HG03354 (cell line): ENCODE results near the gene RHEB.

Experiments
- ATAC-seq: cut with Tn5 transposase; IDR thresholded peaks from one replicate; pipeline ENCODE4 v1.9.1; 2021; ENCODE audit warnings: mild to moderate bottlenecking; ENCODE audit not compliant: unreplicated experiment, poor library complexity, severe bottlenecking

The RHEB gene

DNA sequence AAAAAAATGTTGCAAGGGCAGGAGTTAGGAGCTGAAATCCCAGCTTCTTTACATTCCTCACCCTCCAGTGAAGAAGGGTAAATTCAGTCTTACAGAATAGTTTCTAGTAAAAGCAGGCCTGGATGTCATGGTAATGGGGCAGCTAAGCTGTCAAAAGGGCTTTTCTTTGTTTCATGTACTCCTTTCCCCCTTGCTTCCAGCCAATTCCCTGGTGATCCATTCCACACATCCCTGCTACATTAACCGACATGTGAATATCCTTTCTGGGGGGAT lies 36.0 kb downstream of the RHEB start:
- ATAC-seq: no peak

DNA sequence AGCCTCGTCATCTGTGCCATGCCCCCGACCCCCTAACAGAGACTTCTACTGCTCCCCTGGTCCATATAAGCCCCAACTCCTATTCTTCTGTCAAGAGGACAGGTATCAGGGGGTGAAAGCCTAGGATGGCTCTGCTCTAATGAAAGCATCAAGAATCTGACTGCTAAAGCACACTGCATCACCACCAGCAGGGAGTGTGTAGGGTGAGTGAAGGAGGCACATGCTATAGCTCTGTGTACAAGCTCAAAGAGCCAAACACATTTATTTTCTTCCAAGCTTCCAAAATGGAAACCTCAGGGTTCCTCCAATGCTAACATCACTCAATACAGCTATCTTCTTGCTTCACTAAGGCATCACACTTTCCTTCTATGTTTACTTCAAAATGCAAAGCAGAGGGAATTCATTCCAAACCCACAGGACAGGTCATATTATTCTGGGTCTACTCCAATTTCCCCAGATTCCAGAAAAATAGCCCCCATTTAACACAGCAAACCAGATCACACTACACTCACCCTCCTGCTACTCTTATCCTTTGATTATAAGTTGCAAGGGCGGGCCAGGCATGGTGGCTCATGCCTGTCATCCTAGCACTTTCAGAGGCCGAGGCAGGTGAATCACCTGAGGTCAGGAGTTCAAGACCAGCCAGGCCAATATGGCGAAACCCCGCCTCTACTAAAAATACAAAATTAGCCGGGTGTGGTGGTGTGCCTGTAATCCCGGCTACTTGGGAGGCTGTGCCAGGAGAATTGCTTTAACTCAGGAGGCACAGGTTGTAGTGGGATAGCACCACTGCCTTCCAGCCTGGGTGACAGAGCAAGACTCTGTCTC lies 36.6 kb downstream of the RHEB start:
- ATAC-seq: no peak

DNA sequence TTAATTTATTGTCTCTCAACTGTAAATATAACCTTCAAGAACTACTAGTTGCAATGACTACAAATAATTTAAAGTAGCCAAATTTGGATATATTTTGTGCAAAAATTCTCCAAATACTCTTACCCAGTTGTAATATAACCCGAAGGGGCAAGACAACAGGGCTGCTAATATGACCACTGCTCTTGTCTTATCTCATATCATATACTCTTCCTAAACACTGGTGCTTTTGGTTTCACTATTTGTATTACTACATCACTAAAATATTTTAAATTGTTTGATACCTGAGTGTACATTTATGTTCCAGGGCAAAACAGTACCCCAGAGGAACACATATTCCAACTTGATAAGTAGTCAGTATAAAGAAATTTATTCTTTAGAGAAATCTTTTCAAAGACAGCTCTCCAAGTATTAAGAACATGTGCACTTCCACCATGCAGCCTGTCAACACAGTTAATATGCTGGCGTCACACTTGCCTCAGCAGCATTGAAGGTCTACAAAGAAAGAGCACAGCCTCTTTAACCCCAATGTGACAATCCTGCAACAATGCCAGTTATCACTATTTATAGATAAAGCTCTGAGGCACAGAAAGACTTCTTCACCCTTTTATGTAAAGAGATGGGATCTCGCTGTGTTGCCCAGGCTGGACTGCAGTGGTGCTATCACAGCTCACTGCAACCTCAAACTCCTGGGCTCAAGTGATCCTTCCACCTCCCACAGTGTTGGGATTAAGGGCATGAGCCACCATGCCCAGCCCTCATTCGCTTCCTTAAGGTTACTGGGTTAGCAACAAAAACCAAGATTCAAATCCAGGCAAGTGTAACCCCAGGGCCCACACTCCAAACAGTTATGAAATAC lies 37.8 kb downstream of the RHEB start:
- ATAC-seq: no peak

DNA sequence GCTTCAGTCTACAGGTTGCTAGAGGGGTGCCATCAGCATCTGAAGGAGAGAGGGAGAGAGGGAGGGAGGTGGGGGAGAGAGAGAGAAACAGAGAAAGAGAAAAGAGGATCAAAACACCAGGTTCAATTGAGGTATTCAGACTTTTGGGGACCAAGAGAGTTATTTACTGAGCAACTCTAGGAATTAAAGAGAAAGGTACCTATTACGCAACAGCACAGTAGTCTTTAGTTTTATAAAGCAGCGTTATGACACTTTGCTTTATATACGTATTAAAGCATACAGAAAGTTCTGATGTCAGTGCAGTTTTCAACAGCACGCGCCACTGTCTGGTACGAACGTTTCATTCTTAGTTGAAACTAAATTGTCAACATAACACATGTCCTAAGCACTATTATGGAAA lies 41.8 kb downstream of the RHEB start:
- no peak for ATAC-seq

DNA sequence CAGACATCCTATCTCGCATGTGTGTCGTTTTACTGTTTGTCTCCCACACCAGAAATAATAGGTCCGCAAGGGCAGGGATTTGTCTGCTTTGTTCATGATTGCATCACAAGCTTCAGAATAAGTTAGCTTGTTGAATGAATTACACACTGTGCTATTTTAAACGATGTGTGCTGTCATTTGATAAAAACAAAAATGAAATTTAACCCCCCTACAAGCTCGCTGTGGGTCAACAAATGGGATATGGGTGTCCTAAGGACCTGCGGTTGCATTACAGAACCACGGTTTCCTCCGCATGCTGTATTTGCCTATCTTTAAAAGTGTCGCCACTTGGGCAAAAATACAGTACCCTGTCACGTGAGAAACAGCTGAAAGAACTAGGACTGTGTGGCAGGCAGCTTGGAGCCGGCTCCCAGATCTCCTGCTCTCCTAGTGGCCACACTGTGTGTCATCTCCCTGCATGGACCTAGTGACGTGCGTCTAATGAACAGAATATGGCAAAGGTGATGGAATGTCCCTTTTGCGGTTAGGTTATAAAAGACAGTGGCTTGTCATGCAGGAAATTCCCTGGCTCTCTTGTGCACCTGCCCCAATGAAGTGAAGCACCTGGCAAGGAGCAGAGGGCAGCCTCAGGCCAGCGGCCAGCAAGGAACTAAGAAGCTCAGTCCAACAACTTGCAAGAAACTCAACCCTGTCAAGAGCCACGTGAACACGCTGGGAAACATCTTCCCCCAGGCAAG lies 46.9 kb downstream of the RHEB start:
- peak; percentile 43 for ATAC-seq

DNA sequence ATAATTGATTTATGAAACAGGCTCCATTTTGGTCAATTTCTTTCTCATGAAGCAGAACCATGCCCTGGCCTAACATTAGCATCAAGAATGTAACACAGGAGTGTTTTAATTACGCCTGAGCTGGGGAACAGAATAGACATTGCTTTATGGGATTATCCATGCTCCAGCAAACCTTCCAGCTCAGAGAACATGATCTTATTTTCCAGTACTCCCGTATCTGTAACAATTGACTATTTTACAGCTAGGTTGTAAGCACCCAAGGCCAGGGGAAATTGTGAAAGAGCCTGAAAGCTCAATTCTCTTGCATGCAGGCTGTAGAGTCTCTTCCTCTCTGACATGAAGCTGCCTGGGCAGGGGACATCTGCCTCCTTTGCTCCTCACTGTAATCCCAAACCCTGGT lies 49.0 kb downstream of the RHEB start:
- no peak for ATAC-seq

DNA sequence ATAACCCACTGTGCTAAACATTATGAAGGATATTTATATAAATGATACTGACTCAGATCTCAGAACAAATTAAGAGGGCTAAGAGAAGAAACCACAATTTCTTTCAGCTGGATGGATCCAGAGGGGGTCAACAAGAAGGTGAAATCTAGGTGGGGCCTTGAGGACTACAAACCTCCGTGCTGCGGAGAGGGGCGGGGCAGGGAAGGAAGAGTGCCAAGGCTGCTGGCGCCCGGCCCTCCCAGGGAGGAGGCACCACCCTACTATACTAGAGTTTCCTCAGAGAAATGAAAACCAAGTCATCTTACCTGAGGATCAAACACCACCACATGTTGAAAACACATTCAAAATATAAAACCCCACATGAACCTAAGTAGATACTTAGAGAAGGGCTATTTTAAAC lies 50.4 kb downstream of the RHEB start:
- no peak for ATAC-seq

DNA sequence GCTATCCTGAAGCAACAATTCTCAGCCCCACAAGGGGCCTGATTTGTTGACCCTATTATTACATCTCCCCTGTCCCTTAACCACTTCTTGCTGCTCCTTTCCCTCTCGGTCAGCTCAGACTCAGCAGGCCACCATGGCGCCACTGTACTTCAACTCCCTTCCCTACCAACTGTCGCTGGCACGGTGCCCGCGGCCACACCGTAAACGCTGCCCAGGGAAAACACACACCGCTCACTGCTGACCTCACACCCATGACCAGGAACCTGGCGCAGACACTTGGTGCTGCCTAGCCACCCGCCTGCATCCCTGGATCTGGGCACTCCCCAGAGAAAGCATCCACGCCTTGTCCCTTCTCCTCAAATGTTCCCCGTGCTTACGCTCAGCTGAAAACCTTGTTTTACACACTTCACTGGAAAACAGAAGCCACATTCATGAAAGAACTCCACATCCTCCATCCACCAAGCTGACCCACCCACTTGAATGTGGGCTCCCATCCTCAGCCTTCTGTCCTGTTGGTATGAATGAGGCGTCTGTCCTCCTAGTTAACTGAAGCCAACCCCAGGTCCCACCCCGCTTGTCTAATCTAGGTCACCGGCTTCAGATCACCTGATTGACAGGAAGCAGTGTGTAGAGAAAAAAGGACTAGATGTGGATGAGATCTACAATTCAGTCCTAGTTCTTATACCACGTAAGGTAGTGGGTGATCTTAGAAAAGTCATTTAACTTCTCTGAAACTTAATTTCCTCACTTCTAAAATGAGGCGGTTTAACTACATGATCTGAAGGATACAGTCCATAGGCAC lies 51.3 kb downstream of the RHEB start:
- ATAC-seq: no peak

DNA sequence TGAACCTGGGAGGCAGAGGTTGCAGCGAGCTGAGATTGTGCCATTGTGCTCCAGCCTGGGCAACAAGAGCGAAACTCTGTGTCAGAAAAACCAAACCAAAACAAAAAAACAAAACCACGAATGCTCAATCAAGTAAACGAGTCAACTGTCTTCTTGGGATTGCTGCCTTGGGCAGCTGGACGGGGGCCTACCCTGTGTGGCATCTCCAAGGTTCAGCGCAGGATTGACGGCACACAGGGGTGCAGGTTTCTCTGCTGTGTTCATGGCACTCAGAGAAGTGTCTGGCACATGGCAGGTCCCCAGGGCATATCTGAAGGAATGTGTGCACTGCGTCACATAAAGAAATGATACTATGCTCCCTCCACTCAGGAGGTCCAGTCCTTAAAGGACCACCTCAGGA lies 54.5 kb downstream of the RHEB start:
- ATAC-seq: no peak

DNA sequence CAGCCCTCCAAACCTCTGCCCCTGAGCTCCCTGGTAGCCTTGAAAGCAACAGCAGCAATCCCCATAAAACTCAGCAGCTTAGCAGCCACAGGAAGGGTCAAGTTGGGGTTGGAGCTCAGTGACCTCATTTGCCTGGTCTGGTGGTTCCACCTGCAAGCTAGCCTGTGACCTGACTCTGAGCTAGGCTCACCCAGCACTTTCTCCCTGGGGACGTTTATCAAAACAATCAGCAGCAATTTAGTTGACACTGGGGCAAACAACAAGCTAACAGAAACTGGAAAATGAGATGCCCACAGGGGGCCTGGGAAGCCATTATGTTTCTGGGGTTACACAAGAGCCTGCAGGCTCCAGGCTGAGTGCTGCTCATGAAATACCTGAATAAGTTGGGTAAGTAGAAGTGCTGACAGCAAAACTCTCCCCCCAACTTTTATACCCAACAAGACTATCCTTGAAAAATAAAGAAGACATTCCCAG lies 57.4 kb downstream of the RHEB start:
- ATAC-seq: no peak

DNA sequence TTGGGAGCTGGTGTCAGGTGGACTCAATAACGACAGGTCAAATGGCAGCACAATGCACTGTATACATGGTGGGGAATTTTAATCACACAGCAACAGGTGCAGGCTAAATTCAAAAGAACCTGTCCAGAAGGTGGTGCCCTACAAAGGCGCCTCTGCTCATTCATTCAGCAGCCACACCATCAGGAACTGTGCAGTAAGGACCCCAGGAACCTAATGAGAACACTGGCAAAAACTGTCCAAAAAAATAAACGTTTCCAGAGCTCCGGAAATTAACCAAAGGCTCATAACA lies 57.8 kb downstream of the RHEB start:
- no peak for ATAC-seq

DNA sequence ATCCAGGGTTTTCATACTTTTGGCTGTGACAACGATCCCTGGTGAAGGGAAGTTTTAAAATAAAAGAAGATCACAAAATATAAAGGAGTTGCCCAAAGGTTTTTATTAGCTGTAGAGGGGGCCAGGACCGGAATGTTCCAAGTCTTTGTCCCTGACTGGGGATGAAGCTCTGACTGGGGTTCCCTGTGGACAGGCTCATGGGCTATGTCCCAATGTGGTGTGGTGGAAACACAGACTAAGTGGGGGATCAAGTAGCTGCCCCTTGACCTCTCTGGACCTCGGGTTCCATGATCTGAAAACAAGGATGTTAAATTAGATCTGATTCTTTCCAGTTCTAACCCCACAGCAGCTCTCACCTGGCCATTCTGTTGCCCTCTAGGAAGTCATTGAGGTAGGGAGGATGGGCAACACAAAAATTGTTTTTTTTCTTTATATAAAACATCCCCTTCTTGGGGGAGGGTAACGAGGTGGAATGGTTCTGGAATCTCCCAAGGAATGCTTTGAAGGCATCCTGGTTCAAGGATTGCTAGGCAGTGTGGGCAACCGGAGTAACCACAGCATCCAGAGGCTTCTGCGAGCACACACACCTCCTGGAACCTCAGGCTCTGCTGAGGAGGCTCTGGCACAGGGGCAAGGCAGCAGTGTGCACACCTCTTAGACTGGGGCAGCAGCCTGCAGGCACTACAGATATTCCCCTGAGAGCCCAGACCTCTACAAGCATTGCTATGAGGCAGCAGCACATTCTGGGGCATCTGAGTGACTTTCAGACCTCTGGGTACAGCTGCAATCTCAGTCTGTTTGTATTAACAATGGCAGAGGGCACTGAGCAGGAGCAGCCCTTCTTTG lies 58.4 kb downstream of the RHEB start:
- no peak for ATAC-seq

DNA sequence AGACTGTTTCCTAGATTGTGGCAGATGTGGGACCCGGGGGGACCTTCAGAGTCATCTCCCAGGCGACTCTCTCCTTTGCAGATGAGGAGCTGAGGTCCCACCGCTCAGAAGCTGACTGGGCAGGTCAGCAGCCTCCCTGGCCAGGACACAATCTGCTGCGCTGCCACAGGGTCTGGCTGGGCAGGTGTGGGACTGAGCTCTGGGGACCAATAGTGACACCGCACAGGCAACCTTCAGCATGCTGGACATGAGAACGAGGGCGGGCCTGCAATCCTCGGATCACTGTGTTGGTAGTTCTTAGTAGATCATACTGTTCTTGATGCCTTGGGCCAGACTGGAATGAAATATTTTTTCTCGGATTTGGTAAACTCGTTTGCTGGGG lies 59.2 kb downstream of the RHEB start:
- no peak for ATAC-seq

DNA sequence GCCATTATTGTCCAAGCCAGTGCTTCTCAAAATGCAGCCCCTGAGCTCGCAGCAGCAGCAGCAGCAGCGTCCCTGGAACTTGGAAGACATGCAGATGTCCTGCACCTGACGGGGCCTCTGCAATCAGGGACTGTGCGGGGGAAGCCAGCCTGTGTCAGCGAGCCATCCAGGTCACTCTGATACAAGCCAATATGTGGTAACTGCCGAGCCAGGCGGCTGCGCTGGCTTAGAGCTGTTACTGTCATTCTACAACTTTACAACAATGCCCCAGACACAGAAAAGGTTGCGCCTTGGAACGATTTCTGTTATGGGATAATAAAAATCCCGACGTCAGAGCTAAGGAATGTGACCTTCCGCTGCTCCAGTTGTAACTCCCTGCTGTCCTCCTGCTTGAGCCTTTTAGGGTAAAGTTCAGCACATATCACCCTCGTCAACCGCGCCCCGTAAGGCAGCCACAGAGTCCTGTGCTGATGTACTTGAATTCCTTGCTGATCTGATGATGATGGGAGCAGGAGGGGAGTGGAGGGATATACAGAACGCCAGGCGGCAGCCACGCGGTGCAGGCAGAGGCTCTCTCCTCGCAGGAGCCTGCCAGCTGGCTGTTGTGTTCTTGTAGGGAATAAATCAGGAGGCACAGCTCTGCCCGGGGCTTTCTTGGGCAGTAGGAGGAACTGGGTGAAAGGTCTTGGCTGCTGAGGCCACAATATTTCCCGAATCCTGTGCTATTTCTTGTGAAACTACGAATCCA lies 59.8 kb downstream of the RHEB start:
- no peak for ATAC-seq

DNA sequence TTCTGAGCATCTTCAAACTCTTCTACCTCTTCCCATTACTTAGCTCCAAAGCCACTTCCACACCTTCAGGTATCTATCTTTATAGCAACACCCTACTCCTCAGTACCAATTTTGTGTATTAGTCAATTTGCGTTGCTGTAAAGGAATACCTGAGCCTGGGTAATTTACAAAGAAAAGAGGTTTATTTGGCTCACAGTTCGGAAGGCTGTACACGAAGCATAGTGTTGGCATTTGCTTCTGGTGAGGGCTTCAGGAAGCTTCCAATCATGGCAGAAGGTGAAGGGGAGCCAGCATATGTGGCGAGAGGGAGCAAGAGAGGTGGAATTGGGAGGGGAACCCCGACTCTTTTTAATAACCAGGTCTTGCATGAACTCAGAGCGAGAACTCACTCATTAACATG lies 62.2 kb downstream of the RHEB start:
- ATAC-seq: no peak

DNA sequence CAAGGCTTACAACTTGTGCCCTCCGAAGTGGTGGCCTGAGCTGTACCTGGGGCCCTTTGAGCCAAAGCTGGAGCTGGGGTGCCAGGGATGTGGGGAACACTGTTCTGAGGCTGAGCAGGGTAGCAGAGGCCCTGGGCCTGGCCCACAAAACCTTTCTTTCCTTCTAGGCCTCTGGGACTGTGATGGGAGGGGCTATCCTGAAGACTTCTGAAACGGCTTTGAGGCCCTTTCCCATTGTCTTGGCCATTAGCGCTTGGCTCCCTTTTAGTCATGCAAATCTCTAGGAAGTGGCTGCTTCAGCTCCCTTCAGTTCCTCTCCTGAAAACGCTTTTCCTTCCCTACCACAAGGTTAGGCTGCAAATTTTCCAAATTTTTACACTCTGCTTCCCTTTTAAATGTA lies 62.9 kb downstream of the RHEB start:
- ATAC-seq: no peak

DNA sequence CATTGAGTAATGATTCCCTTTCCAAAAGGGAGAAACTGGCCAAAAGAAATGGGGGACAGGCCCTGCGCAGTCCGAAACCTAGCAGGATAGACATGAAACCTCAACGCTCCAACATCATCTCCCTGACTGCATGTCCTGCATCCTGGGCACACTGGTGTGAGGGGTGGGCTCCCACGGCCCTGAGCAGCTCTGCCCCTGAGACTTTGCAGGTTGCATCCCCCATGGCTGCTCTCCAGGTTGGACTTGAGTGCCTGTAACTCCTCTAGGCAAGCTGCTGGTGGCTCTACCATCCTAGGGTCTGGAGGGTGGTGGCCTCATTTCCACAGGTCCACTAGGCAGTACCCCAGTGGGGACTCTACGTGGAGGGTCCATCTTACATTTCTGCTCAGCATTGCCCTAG lies 63.4 kb downstream of the RHEB start:
- no peak for ATAC-seq

DNA sequence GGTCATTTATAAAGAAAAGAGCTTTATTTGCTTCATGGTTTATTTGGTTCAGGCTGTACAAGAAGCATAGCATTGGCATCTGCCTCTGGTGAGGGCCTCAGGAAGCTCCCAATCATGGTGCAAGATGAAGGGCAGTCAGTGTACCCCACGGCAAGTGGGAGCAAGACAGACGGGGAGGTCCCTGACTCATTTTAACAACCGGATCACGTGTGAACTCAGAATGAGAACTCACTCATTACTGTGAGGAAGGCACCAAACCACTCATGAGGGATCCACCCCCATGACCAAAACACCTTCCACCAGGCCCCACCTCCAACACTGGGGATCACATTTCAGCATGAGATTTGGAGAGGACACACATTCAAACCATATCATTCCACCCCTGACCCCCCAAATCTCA lies 64.0 kb downstream of the RHEB start:
- ATAC-seq: no peak
